Lower leg skin (tissue), 3 donors: Measurements from ENCODE around the gene SHC3.

Experiments used
- POLR2A ChIP-seq, 2 donors: fragments of 450-650 bp; IDR thresholded peaks; one replicate each; pipeline ENCODE4 v1.6.1; 2016 to 2017; ENCODE audit warnings: antibody characterized with exemption in 2 of 2, mild to moderate bottlenecking in 1 of 2, moderate library complexity in 1 of 2
- TF ChIP-seq, protein P1 (sequence below), 3 donors: fragments of 450-650 bp; IDR thresholded peaks; one replicate each; pipeline ENCODE4 v1.5.1; 2016; ENCODE audit warnings: antibody characterized with exemption in 3 of 3, mild to moderate bottlenecking in 3 of 3, moderate library complexity in 2 of 3

DNA sequence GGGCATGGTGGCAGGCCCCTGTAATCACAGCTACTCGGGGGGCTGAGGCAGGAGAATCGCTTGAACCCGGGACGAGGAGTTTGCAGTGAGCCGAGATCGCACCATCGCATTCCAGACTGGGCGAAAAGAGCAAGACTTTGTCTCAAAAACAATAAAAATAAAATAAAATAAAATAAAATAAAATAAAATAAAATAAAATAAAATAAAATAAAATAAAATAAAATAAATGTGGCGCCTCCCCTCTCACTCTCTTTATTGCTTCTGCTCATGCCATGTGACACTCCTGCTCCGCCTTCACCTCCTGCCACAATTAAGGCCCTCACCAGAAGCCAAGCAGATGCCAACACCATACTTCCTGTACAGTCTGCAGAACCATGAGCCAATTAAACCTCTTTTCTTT is 3.8 kb upstream of the SHC3 start:
- TF ChIP-seq POLR2A (IDR thresholded peaks at IDR 0.05), result no peak
- TF ChIP-seq, protein P1, sequence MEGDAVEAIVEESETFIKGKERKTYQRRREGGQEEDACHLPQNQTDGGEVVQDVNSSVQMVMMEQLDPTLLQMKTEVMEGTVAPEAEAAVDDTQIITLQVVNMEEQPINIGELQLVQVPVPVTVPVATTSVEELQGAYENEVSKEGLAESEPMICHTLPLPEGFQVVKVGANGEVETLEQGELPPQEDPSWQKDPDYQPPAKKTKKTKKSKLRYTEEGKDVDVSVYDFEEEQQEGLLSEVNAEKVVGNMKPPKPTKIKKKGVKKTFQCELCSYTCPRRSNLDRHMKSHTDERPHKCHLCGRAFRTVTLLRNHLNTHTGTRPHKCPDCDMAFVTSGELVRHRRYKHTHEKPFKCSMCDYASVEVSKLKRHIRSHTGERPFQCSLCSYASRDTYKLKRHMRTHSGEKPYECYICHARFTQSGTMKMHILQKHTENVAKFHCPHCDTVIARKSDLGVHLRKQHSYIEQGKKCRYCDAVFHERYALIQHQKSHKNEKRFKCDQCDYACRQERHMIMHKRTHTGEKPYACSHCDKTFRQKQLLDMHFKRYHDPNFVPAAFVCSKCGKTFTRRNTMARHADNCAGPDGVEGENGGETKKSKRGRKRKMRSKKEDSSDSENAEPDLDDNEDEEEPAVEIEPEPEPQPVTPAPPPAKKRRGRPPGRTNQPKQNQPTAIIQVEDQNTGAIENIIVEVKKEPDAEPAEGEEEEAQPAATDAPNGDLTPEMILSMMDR (IDR thresholded peaks at IDR 0.05), result no peak
